ENCODE measurements around the gene WDR44. TPM values are rescaled to one million over a fixed set of nuclear protein-coding genes. Genes with fewer than 3 reads are reported as not detected.
"Not testable (repeated sequence)": the region's sequence is repeated elsewhere in the genome, so short reads cannot be mapped to it uniquely, and the experiment has no call there.

WDR44 gene
- total RNA-seq, 1 donor from 2014 or later = 7.1 TPM

- Histone ChIP-seq H3K27me3 (ENCODE audit: control insufficient read depth, insufficient read depth, low read length) (no peaks in the 10 kb centered on the region), H3K4me3 (ENCODE audit: low read depth, low read length) (no peak overlapping the region), H3K36me3 (ENCODE audit: control insufficient read depth, insufficient read depth, low read length) (no peaks in the 10 kb centered on the region)
- no peak for DNase-seq (ENCODE audit: low read depth)
- no peak for FAIRE-seq
- TF ChIP-seq, protein P1, sequence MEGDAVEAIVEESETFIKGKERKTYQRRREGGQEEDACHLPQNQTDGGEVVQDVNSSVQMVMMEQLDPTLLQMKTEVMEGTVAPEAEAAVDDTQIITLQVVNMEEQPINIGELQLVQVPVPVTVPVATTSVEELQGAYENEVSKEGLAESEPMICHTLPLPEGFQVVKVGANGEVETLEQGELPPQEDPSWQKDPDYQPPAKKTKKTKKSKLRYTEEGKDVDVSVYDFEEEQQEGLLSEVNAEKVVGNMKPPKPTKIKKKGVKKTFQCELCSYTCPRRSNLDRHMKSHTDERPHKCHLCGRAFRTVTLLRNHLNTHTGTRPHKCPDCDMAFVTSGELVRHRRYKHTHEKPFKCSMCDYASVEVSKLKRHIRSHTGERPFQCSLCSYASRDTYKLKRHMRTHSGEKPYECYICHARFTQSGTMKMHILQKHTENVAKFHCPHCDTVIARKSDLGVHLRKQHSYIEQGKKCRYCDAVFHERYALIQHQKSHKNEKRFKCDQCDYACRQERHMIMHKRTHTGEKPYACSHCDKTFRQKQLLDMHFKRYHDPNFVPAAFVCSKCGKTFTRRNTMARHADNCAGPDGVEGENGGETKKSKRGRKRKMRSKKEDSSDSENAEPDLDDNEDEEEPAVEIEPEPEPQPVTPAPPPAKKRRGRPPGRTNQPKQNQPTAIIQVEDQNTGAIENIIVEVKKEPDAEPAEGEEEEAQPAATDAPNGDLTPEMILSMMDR (IDR thresholded peaks at IDR 0.05; ENCODE audit: insufficient read depth, low read length, severe bottlenecking) = no peak
Measured at GRCh38 chrX:118448273-118448783, 102.4 kb downstream of the WDR44 start.

GRCh38 chrX:118455013-118455412 lies 109.1 kb downstream of the WDR44 start:
- Histone ChIP-seq H3K27me3 (ENCODE audit: control insufficient read depth, insufficient read depth, low read length) (no peaks in the 10 kb centered on the region), H3K4me3 (ENCODE audit: low read depth, low read length) (no peak overlapping the region), H3K36me3 (ENCODE audit: control insufficient read depth, insufficient read depth, low read length) (no peaks in the 10 kb centered on the region)
- DNase-seq (ENCODE audit: low read depth) (no peak), FAIRE-seq (no peak)
- TF ChIP-seq, protein P1 (IDR thresholded peaks at IDR 0.05; ENCODE audit: insufficient read depth, low read length, severe bottlenecking) = no peak

GRCh38 chrX:118459494-118459893 lies 113.6 kb downstream of the WDR44 start:
- DNase-seq (ENCODE audit: low read depth) (peak; percentile 29), FAIRE-seq (no peak)
- no peaks in the 10 kb centered on the region for H3K27me3 ChIP-seq (ENCODE audit: control insufficient read depth, insufficient read depth, low read length)
- TF ChIP-seq, protein P1 (IDR thresholded peaks at IDR 0.05; ENCODE audit: insufficient read depth, low read length, severe bottlenecking) = peak; percentile 37
- H3K4me3 ChIP-seq (ENCODE audit: low read depth, low read length) = no peak overlapping the region
- H3K36me3 ChIP-seq (ENCODE audit: control insufficient read depth, insufficient read depth, low read length) = no peaks in the 10 kb centered on the region

DNA sequence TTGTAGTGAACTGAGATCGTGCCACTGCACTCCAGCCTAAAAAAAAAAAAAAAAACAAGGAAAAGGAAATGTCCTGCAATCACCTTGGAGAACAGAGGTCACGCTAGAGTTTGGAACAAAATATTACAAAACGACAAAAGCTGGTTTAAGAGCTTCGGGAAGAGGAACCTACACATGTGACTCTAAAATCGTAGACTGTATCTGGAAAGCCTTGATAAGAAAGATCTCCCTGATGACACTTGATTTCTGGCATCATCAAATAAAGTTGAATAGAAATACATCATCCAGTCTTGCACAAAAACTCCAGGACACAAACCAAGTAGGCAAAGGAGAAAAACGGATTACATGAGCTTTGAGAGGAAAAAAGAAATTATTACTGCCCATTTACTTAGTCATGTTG lies 118.6 kb downstream of the WDR44 start:
- Histone ChIP-seq H3K36me3 (ENCODE audit: control insufficient read depth, insufficient read depth, low read length) (no peaks in the 10 kb centered on the region), H3K27me3 (ENCODE audit: control insufficient read depth, insufficient read depth, low read length) (no peaks in the 10 kb centered on the region), H3K4me3 (ENCODE audit: low read depth, low read length) (no peak overlapping the region)
- no peak for FAIRE-seq
- DNase-seq (ENCODE audit: low read depth) = no peak
- TF ChIP-seq, protein P1 (IDR thresholded peaks at IDR 0.05; ENCODE audit: insufficient read depth, low read length, severe bottlenecking) = no peak

DNA sequence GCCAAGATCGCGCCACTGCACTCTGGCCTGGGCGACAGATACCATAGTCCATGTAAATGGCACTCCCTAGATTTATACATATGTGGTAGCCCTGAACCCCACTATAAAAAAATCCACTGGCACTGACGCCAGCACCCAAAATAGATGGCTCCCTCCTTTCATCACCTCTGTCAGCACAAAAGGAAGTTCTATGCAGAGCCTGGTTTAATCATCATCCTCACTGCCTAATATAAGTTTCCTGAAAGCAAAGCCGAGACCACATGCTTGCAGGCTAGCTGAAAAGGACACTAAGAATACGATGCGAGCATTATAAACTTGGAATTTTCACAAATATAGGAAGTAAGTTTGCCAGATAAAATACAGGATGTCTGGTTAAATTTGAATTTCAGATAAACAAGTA lies 122.2 kb downstream of the WDR44 start:
- H3K4me3 ChIP-seq (ENCODE audit: low read depth, low read length) = no peak overlapping the region
- DNase-seq (ENCODE audit: low read depth) (no peak), FAIRE-seq (no peak)
- H3K27me3 ChIP-seq (ENCODE audit: control insufficient read depth, insufficient read depth, low read length) = no peaks in the 10 kb centered on the region
- TF ChIP-seq, protein P1 (IDR thresholded peaks at IDR 0.05; ENCODE audit: insufficient read depth, low read length, severe bottlenecking) = no peak
- no peaks in the 10 kb centered on the region for H3K36me3 ChIP-seq (ENCODE audit: control insufficient read depth, insufficient read depth, low read length)

GRCh38 chrX:118470721-118471347 lies 124.9 kb downstream of the WDR44 start:
- H3K4me3 ChIP-seq (ENCODE audit: low read depth, low read length); DNase-seq (ENCODE audit: low read depth); H3K36me3 ChIP-seq (ENCODE audit: control insufficient read depth, insufficient read depth, low read length); H3K27me3 ChIP-seq (ENCODE audit: control insufficient read depth, insufficient read depth, low read length); FAIRE-seq: not testable (repeated sequence)
